ENCODE results near the gene TNNI3K.

- TF ChIP-seq CTCF (IDR thresholded peaks at IDR 0.05): no peak
- TF ChIP-seq POLR2A (IDR thresholded peaks at IDR 0.05): no peak
Measured at GRCh38 chr1:74531796-74532195, 296.6 kb downstream of the TNNI3K start.

All from thyroid gland (tissue), 4 donors.